Measurements from ENCODE around the gene PTDSS2.

PTDSS2 gene

DNA sequence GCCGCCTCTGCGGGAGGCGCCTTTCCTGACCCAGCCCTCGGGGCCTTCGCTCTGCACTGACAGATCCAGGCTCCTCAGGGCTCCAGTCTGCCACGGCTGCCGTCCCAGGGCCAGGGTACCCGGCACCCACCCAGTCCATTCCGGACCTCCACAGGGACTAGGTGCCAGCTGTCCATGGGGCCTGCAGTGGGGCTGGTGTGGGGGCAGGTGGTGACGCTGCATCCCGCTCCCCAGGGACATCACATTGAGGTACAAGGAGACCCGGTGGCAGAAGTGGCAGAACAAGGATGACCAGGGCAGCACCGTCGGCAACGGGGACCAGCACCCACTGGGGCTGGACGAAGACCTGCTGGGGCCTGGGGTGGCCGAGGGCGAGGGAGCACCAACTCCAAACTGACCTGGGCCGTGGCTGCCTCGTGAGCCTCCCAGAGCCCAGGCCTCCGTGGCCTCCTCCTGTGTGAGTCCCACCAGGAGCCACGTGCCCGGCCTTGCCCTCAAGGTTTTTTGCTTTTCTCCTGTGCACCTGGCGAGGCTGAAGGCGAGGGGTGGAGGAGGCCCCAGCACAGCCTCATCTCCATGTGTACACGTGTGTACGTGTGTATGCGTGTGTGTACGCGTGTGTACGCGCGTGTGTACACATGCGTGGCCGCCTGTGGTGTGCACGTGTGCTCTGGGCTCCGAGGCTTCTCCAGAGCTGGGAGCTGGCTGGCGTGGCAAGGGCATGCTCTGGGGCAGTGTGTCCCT, 40.3 kb downstream of the PTDSS2 start:
- no peak for DNase-seq (ENCODE audit: low read depth in 4 of 4, low spot score in 1 of 4)

DNA sequence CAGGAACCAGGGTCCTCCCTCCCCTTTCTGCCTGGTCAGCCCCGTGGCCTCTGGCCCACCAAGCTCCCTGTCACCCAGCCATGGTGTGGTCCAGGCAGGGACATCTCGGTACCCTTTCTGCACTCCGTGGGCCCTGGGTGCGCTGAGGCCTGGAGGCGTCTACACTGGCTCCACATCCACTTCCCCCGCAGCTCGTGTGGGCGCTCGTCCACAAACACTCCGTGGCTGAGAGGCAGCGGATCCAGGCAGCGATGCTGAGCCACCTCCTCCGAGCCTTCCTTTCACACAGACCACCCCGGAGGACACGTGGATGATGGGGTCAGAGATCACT, 40.8 kb downstream of the PTDSS2 start:
- DNase-seq (ENCODE audit: low read depth in 4 of 4, low spot score in 1 of 4): no peak

DNA sequence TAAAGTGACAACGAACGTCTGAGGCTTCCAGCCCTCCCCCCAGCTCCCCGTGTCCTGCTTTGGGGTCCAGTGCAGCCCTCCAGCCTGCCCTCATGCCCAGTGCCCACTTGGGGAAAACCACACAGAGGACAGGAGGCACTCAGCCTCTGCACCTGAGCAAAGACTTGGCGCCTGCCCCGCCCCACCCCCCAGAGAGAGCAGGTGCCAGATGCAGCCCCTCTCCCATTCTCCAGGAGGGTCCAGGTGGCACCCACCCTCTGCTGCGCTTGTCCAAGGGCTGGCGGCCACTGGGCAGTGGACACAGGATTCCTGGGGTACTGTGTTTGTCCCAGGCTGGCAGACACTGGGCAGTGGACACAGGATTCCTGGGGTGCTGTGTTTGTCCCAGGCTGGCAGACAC, 41.3 kb downstream of the PTDSS2 start:
- DNase-seq (ENCODE audit: low read depth in 4 of 4, low spot score in 1 of 4): no peak

DNA sequence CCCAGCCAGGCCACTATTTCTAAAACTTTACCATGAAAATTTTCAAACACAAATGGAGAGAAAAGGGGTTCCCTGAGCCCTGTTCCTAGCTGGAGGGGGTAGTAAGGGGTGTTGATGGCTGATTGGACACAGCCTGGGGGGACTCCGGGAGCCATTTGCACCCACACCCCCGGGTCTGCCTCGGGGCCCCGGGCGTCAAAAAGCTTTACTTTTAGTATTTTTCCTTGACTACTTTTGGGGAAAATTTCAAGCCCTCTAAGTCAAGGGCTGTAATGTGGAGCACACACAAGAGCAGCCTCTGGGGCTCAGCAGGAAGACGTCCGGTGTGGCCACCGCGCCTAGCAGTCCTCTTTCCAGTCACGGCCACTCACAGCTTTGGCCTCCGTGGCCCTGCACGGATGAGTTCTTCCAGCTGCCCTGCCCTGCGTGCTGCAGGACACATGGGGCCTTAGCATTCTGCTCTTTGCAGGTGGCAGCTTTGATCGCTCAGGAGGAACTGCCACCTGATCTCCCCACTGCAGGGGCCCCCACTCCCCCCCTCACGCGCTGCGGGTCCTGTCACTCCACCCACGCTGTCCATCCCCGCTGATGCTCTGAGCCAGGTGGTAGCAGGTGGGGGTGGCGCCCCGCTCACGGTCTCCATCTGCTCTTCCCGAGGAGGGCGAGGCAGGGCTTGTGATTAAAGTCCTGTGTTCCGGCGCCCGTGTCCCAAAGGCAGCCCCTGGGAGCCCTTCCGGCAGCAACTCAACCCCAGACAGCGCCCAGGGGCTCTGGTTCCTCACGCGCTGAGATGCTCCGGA, 42.5 kb downstream of the PTDSS2 start:
- DNase-seq (ENCODE audit: low read depth in 4 of 4, low spot score in 1 of 4): no peak

DNA sequence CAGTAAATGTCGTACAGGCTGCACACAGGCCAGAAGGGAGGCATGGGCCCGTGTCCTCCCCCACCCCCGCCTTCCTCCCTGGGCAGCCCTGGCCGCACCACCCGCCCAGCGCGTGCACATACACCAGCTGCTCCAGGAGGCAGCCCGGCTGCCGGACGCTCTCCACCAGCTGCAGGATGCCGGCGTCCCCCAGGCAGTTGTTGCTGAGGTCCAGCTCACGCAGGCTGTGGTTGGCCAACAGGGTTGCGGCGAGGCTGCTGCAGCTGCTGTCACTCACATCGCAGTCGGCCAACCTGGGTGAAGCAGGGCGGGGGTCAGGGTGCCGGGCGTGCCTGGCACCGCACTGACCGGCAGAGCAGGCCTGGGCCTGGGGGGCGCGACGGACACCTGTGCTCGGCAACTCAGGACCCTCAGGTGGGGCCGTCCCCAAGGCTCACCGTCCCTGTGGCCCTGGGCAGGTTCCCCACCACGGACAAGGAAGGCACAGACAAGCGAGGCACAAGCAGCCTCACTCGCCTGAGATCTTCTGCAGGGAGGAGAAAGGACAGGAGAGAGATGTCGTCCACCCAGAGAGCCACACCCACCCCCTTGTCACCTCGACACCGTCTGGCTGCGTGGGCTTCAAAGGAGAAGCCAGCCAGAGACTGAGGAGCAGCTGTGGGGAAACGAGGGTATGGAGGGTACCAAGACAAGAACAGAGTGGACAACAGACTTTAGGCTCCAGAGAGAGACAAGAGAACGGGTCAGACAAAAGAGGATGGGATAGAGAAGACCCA, 44.9 kb downstream of the PTDSS2 start:
- DNase-seq (ENCODE audit: low read depth in 4 of 4, low spot score in 1 of 4): no peak

DNA sequence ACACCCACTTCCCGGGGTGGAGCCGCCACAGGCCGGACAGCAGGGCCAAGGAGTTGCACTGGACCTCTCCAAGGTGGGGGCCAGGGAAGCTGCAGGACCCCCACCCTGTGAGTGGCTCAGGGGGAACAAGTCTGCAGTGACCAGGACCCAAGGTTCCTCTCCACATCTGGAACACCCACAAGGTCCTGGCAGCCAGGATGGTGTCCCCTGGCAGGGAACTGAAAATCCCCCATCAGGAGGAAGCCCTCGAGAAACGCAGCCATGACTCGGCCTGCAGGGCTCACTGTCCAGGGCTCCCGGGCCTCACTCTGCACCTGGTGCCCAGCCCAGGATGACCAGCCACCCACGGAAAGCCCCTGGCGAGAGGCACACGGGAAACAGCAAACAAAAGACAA, 45.5 kb downstream of the PTDSS2 start:
- no peak for DNase-seq (ENCODE audit: low read depth in 4 of 4, low spot score in 1 of 4)

DNA sequence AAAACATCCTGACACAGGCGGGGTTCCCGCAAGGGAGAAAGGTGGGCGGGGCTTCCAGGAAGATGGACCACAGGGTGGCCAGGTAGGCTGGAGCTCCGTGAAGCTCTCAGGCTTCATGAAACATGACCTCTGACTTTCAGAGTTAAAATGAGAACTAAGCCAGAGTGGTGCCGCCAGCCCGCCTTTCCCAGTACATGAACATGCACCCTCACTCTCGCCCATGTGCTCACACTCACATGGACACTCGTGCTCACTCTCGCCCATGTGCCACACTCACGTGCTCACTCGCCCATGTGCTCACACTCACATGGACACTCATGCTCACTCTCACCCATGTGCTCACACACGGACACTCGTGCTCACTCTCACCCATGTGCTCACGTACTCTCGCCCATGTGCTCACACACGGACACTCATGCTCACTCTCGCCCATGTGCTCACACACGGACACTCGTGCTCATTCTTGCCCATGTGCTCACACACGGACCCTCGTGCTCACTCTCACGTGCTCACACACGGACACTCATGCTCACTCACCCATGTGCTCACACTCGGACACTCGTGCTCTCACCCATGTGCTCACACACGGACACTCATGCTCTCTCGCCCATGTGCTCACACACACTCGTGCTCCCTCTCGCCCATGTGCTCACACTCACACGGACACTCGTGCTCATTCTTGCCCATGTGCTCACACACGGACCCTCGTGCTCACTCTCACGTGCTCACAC, 46.9 kb downstream of the PTDSS2 start:
- no peak for DNase-seq (ENCODE audit: low read depth in 4 of 4, low spot score in 1 of 4)

DNA sequence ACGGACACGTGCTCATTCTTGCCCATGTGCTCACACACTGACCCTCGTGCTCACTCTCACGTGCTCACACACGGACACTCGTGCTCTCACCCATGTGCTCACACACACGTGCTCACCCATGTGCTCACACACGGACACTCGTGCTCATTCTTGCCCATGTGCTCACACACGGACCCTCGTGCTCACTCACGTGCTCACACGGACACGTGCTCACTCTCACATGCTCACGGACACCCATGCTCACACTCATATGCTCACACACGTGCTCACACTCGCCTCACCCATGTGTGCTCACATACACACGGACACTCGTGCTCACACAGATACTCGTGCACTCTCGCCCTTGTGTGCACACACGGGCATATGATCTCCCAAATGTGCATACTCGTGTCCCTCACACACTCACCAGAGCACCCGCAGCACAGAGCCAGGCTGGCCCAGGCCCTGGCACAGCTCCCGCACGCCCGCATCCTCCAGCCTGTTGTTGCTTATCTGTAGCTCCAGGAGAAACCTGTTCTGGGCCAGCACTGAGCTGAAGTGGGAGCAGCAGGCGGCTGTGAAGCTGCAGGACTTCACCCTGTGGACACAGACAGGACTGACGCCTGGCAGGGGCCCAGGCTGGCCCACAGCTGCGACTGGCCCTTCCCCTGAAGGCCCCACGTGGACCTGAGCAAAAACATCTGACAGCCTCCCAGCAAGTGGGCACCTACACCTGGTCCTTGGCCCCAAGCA, 47.7 kb downstream of the PTDSS2 start:
- no peak for DNase-seq (ENCODE audit: low read depth in 4 of 4, low spot score in 1 of 4)

DNA sequence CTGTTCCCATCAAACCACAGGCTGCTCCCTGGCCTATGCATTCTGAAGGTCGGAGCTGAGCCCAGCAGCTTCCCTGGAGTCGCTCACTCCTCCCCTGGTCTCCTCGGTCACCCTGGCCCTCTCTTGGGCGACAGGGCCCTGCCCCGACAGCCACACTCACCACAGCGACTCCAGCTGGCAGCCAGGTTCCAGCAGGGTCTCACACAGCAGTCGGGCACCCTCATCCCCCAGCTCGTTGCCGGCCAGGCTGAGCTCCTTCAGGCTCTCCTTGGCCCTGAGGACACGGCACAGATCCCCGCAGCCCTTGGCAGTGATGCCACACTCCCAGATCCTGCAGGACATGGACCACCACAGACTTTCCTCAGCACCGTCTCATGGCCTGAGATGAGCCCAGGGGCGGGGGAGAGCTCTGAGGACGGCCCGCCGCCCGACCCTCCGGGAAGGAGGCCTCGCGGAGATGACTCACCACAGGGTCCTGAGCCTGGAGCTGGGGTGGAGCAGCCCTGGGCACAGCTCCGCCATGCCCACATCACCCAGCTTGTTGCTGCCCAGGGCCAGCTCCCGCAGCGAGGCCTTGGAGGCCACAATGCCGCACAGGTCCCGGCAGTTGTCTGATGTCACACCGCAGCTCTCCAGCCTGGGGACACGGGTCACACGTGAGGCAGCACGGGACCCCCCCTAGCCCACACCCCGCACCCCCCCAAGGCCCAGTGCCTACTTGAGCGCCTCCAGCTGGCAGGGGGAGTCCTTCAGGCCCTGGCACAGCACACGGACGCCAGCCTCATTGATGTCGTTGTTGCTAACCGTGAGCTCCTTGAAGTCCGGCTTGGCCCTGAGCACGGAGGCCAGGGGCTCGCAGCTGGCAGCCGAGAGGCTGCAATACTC, 48.5 kb downstream of the PTDSS2 start:
- DNase-seq (ENCODE audit: low read depth in 4 of 4, low spot score in 1 of 4): no peak

DNA sequence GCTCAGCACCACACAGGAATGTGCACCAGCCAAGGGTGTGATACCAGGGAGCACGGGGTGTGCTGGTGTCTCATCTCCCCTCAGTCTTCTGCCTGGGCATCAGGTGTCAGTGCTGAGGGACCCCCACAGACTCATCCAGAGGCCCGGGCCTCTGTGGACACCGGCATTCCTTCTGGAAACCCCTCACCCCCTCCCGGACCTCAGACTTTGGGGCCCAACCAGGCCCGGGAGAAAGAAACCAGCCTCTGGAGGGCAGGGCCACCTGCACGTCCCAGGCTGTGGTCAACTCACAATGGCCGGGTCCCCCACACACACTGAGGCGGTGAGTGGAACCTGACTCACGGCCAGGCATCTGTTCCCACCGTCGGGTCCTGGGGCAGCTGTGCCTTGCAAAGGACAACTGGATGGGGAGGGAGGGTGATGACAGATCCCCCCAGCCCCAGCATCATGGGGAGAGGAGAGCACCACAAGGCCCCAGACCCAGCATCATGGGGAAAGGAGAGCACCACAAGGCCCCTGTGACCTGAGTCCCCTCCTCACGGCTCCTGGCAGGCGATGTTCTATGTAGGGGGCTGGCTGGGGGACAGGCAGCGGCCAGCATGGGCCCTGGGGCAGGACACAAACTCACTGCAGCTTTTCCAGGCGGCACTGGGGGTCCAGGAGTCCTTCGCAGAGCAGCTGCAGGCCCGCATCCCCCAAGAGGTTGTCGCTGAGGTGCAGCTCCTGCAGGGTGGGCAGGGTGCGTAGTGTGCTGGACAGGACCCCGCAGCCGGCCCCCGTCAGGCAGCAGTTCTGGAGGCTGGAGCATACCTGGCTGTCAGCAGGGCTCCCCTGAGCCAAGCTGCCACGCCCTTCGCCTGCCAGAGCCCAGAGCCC, 49.4 kb downstream of the PTDSS2 start:
- no peak for DNase-seq (ENCODE audit: low read depth in 4 of 4, low spot score in 1 of 4)

DNA sequence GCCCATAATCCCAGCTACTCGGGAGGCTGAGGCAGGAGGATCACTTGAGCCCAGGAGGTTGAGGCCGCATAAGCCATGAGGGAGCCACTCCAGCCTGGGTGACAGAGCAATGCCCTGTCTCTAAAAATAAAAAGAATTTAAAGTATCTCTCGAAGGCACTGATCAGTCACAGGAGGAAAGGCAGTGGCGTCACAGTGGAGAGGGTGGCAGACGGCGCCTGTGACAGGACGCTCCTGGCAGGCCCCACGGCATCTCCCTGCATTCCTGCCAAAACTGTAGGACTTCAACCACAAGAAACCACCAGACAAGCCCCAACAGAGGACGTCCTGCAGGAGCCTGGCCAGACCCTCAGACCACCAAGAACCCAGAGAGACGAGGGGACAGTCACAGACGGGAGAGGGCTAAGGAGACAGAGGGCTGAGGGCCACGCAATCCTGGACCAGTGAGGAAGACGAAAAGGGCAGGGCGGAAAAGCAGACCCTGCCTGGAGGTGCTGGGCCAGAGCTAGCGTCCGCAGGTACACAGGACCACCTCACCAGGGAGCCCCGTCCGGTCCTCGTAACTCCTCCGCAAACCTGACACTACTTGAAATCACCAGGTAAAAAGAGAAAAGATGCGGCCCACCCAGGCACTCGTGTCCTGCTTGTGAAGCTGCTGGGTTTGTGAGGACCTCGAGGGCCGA, 51.1 kb downstream of the PTDSS2 start:
- no peak for DNase-seq (ENCODE audit: low read depth in 4 of 4, low spot score in 1 of 4)

DNA sequence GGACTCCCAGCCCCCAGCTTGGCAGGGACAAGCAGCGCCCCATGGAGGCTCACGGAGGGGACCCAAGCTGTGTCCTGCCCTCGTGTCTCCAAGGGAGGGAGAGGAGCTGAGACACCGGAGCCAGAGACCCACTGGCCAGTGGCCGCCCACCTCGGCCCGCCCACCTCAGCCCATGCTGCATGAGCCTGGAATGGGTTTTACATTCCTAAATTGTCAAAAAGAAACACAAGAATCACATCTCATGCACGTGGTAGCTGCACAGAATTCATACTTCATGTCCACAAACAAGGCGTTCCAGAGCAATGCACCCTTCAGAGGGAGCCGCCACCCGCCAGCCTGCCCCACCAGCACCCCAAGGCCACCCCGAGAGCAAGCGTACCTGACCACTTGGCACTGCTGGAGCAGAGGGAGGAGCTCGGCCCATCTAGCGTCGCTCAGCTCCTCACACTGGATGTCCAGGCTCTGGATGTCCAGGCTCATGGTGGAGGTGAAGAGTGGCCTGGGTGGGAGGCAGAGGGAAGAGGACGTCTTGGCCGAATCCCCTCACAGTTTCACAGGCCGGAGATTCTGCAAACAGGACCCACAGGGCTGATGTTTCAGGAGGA, 51.7 kb downstream of the PTDSS2 start:
- DNase-seq (ENCODE audit: low read depth in 4 of 4, low spot score in 1 of 4): no peak

DNA sequence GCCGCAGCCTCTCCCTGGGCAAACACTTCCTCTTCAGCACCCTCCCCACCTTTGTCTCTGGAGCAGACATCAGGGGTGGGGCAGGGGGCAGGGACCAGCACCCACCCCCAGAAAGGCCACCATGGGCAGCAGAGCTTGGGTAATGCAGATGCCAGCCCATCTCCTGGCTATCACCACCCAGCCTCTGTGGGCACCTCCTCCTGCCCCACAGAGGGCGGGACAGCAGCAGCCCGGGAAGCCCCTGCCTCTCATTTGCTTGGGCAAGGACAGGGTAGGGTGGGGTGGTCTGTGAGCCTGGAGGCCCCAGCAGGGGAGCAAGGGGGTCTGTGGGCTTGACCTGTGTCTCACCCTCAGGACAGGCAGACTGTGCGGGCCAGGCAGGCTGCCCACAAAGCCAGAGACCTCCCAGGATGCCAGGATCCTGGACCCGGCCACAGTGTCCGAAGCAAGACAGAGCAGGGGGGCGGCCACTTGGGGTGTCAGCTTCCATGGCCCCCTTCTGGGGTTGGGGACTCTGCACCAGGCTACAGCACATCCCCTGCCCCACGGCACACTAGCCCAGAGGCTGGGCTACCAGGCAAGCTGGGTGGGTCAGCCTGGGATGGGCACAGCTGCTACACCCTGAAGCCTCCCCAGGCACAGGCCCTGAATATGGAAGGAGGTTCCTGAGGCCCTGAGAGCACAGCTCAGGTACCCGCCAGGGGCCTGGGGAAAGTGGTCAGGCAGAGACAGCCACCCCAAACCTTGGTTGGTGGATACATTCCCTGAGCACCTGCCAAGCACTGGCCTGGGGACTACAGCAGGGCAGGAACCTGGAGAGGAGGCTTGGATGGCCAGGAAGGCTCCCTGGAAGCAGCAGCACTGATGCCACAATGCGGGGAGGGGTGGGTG, 52.5 kb downstream of the PTDSS2 start:
- DNase-seq (ENCODE audit: low read depth in 4 of 4, low spot score in 1 of 4): no peak

DNA sequence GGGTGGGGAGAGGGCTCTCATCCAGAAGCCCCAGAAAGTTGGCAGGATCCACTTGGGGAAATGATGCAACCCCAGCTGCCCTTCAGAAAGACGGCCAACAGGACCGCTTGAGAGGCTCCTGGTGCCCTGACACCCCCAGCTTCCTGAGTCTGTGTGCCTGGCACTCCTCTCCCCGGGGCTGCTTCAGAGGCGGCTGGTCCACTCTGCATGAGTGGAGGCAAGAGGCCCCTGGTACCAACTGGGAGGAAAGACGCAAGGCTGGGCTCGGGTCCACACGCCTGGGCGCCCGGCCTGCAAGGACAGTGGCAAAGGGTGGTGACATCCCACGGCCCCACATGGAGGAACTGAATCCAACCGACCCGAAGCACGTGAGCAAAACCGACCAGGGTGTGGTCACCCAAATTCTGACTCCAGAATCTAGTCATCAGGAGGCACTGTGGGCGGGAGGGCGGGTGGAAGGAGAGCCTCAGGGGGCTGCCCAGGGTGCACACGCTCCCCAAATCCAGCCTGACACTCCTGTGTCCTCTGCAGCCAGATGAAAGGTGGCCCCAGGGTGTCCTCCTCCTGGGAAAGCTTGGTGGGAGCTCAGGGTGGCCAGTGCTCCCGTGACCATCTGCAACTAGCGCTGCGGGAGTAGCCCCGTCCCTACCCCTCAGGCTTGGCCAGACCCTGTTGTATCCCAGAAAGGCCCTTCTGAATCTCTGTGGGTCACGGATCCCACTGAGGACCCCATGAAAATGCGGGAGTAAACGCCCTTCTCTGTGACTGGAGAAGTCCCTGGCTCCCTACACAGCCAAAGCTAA, 53.3 kb downstream of the PTDSS2 start:
- no peak for DNase-seq (ENCODE audit: low read depth in 4 of 4, low spot score in 1 of 4)

DNA sequence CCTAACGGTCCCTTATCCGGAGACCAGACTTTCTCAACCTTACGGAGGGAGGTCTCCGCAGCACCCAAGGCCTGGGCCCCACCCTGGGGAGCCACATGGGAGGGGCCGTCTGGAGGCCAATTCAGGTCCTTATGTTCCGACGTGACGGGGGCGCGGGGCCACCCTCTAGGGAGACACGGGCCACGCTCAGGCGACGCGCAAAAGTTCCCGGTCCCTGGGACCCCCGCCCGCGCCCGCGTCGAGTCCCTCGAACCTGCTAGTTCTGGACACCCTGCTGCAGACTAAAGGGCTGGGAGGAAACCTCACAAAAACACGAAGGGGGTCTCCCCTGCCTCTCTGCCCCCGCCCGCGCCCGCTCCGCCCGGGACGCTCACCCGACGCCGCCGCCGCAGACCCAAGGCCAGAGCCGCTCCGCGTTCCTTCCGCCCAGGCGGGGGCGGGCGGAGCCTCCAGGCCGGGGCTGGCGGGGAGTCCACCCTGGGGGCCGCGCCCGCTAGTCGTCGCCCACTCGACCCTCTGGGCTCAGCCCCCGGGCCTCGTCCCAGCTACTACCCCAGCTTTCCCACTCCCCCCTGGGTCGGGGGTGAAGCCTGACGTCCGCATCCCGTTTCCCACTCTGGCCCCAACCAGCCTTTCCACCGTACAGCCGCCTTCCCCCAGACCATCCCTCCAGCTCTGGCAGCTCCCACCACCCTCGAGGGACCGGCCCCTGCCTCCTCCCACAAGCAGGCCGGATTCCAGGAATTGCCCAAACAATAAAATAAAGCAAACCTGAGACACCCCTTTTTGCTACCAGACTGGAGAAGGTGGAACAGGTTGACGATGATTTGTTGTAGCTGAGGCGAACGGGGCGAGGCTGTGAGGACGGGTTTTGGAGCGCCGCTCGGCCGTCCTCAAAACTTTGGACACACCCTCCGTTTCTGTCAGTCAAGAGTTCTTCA, 54.2 kb downstream of the PTDSS2 start:
- no peak for DNase-seq (ENCODE audit: low read depth in 4 of 4, low spot score in 1 of 4)

All from stimulated activated CD4-positive, alpha-beta T cell treated with anti-CD3 and anti-CD28 coated beads, Interleukin-1b, Interleukin-23, amount 100 ng/mL, for 24 hours (primary cell).